Measurements from ENCODE around the gene E2F2. TPM values are rescaled to one million over a fixed set of nuclear protein-coding genes. Genes with fewer than 3 reads are reported as not detected.
"Not testable (repeated sequence)": the region's sequence is repeated elsewhere in the genome, so short reads cannot be mapped to it uniquely, and the experiment has no call there.

Gene E2F2
- total RNA-seq, 3 donors from 2014 or later (not counting 1 experiment from before 2014, with no cell fraction given) = 2.1 to 3.9 (median 3.2) TPM

DNA sequence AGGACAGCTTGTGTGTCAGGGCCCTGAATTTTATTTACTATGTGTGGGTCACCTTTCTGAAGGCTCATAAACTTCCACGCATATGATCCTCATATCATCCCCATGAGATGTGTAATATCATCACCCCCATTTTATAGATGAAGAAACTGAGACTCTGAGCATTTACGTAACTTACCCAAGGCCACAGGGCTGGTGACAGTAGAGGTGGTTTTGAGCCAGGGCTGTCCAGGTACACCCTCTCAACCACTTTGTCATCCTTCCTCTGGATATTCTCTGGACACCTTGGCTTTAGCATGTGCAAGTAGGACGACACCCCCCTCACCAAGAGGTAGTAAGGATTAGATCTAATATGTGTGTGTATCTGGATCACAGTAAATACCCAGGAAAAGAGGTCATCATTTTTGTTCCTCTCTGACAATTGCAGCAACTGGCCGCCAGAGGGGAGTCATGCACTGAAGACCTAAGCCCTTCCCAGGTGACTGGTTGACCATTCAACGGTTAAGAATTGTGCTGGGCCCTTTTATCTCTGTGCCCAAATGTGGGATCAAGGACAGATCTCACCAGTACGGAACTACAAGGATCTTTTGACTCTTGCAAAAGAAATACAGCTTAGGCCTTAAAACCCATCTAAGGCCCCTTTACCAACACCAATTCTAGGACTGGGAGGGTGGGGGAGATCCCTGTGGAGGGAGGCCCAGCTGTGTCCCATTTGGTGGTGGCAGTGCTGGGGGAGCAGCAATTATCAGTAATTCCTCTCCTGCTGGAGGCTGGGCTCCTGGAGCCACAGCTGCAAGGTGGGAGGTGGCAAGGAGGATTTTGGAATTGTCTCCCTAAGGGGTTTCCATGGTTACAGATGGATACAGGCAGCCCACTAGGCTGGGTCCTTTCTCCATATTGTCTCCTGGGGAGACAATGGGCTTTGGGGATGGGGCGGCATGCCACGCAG is 13.7 kb upstream of the E2F2 start:
- 51% methylated on average over 6 of the region's 8 CpGs for WGBS (ENCODE audit: insufficient coverage)
- Mint-ChIP-seq H3K9me3 (no peaks in the 10 kb centered on the region), H3K36me3 (no peaks in the 10 kb centered on the region), H3K4me3 (no peak overlapping the region), H3K4me1 (peaks cover 4 to 9% of the 10 kb centered on the region in 2 donors), H3K27me3 (ENCODE audit: low read depth in 2 of 2) (peaks cover 0 to 3% of the 10 kb centered on the region in 2 donors), H3K27ac (no peak overlapping the region)
- H3K4me3 ChIP-seq (ENCODE audit: low read length) = no peak overlapping the region
- H3K36me3 ChIP-seq (ENCODE audit: control insufficient read depth, insufficient read depth, low read length) = no peaks in the 10 kb centered on the region
- no peaks in the 10 kb centered on the region for H3K9me3 ChIP-seq (ENCODE audit: control insufficient read depth, insufficient read depth, low read length)
- DNase-seq = peak; percentile 55 to 85
- H3K27me3 ChIP-seq (ENCODE audit: control insufficient read depth, insufficient read depth, low read length) = no peaks in the 10 kb centered on the region
- ATAC-seq = peak; percentile 51 to 65 (median 54)
- H3K4me1 ChIP-seq (ENCODE audit: control insufficient read depth, insufficient read depth, low read length) = peaks cover 7% of the 10 kb centered on the region
- intact Hi-C loops (cut with micrococcal nuclease) = loop anchor here (1.0 to 2.0 kb wide), 2 partner anchors 93 to 372 kb away; no protein-coding TSS in a partner anchor
- no peak overlapping the region for H3K27ac ChIP-seq (ENCODE audit: low read length)
- TF ChIP-seq, protein P1, sequence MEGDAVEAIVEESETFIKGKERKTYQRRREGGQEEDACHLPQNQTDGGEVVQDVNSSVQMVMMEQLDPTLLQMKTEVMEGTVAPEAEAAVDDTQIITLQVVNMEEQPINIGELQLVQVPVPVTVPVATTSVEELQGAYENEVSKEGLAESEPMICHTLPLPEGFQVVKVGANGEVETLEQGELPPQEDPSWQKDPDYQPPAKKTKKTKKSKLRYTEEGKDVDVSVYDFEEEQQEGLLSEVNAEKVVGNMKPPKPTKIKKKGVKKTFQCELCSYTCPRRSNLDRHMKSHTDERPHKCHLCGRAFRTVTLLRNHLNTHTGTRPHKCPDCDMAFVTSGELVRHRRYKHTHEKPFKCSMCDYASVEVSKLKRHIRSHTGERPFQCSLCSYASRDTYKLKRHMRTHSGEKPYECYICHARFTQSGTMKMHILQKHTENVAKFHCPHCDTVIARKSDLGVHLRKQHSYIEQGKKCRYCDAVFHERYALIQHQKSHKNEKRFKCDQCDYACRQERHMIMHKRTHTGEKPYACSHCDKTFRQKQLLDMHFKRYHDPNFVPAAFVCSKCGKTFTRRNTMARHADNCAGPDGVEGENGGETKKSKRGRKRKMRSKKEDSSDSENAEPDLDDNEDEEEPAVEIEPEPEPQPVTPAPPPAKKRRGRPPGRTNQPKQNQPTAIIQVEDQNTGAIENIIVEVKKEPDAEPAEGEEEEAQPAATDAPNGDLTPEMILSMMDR (IDR thresholded peaks at IDR 0.05) = peak; percentile 93

DNA sequence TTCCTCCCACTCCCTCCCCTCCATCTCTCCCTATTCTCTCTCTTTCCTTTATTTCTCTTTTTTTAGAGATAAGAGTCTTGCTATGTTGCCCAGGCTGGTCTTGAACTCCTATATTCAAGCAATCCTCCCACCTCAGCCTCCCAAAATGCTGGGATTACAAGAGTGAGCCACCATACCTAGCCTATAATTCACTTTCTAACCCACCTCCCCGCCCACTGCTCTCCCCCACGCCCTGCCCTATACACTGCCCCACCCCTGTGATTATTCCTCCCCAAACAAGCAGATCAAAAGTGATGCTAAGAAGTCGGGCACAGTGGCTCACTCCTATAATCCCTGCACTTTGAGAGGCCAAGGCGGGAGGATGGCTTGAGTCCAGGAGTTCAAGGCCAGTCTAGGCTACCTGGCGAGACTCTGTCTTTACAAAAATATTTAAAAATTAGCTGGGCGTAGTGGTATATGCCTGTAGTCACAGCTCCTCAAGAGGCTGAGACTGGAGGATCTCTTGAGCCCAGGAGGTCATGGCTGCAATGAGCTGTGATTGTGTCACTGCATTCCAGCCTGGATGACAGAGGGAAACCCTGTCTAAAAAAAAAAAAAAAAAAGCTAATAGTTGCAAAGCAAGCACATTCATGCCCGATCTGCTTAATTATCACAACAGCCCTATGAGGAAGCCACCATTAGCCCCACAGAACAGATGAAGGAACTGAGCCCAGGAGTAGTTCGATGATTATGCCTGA is 12.8 kb upstream of the E2F2 start:
- Histone ChIP-seq H3K4me1 (ENCODE audit: control insufficient read depth, insufficient read depth, low read length) (peaks cover 14% of the 10 kb centered on the region), H3K4me3 (ENCODE audit: low read length) (no peak overlapping the region), H3K9me3 (ENCODE audit: control insufficient read depth, insufficient read depth, low read length) (no peaks in the 10 kb centered on the region), H3K36me3 (ENCODE audit: control insufficient read depth, insufficient read depth, low read length) (no peaks in the 10 kb centered on the region), H3K27me3 (ENCODE audit: control insufficient read depth, insufficient read depth, low read length) (no peaks in the 10 kb centered on the region), H3K27ac (ENCODE audit: low read length) (no peak overlapping the region)
- Mint-ChIP-seq H3K36me3 (no peaks in the 10 kb centered on the region), H3K4me1 (peaks cover 6 to 11% of the 10 kb centered on the region in 2 donors), H3K27me3 (ENCODE audit: low read depth in 2 of 2) (peaks cover 0 to 3% of the 10 kb centered on the region in 2 donors), H3K9me3 (no peaks in the 10 kb centered on the region), H3K4me3 (no peak overlapping the region), H3K27ac (no peak overlapping the region)
- 87% methylated on average over 8 of the region's 8 CpGs for WGBS (ENCODE audit: insufficient coverage)
- TF ChIP-seq, protein P1 (IDR thresholded peaks at IDR 0.05) = no peak
- DNase-seq = no peak
- ATAC-seq = no peak
- intact Hi-C loops (cut with micrococcal nuclease) = loop anchor here (1.0 to 2.0 kb wide), 2 partner anchors 93 to 373 kb away; no protein-coding TSS in a partner anchor

DNA sequence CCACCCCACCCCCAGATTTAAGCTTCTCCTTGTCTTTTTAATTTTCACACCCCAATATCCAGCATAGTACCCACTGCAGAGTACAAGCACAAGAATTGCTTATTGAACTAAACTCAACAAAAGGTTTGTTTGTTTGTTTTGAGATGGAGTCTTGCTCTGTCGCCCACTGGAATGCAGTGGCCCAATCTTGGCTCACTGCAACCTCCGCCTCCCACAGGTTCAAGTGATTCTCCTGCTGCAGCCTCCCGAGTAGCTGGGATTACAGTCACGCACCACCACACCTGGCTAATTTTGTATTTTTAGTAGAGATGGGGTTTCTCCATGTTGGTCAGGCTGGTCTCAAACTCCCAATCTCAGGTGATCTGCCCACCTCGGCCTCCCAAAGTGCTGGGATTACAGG is 11.9 kb upstream of the E2F2 start:
- WGBS (ENCODE audit: insufficient coverage) = 96% methylated on average over 3 of the region's 5 CpGs
- DNase-seq = not testable (repeated sequence)

More for the DNA sequence above, 11.9 kb upstream of the E2F2 start:
- H3K36me3 Mint-ChIP-seq; H3K27me3 ChIP-seq (ENCODE audit: control insufficient read depth, insufficient read depth, low read length); ATAC-seq; H3K27ac Mint-ChIP-seq; H3K27ac ChIP-seq (ENCODE audit: low read length); H3K4me3 Mint-ChIP-seq; H3K36me3 ChIP-seq (ENCODE audit: control insufficient read depth, insufficient read depth, low read length); H3K9me3 Mint-ChIP-seq; intact Hi-C loops (cut with micrococcal nuclease); H3K27me3 Mint-ChIP-seq (ENCODE audit: low read depth in 2 of 2); H3K4me3 ChIP-seq (ENCODE audit: low read length); H3K9me3 ChIP-seq (ENCODE audit: control insufficient read depth, insufficient read depth, low read length): not testable (repeated sequence)
- peaks cover 6 to 11% of the 10 kb centered on the region in 2 donors for H3K4me1 Mint-ChIP-seq
- H3K4me1 ChIP-seq (ENCODE audit: control insufficient read depth, insufficient read depth, low read length) = peaks cover 14% of the 10 kb centered on the region
